Esophagus squamous epithelium (tissue), 5 donors: ENCODE data around the gene CNTNAP5. TPM values are rescaled to one million over a fixed set of nuclear protein-coding genes. Genes with fewer than 3 reads are reported as not detected.

ENCODE experiments used
- DNase-seq: peaks from one replicate; lab custom pipeline; 2025; lab: John Stamatoyannopoulos, UW
- H3K27ac ChIP-seq, 4 donors: fragments of 200-600 bp; sonication (generic); one replicate each; pipeline ENCODE4 v1.5.1; 2016 to 2019; ENCODE audit warnings: mild to moderate bottlenecking in 1 of 4
- H3K27me3 ChIP-seq, 4 donors: fragments of 200-600 bp; sonication (generic); 1 replicate in 3 of 4; 2 replicates in 1 of 4; pipeline versions ENCODE4 v1.5.1 to v1.6.0; 2017 to 2021; ENCODE audit warnings: antibody characterized with exemption in 1 of 4
- H3K36me3 ChIP-seq, 3 donors: fragments of 200-600 bp; sonication (generic); one replicate each; pipeline ENCODE4 v1.5.1; 2016 to 2019
- H3K4me1 ChIP-seq, 3 donors: fragments of 200-600 bp; sonication (generic); one replicate each; pipeline ENCODE4 v1.5.1; 2017 to 2019
- H3K4me3 ChIP-seq, 4 donors: fragments of 200-600 bp; sonication (generic); 1 replicate in 3 of 4; 2 replicates in 1 of 4; pipeline ENCODE4 v1.5.1; 2016 to 2019; ENCODE audit warnings: mild to moderate bottlenecking in 2 of 4, moderate library complexity in 1 of 4
- H3K9me3 ChIP-seq, 3 donors: fragments of 200-600 bp; sonication (generic); one replicate each; pipeline ENCODE4 v1.5.1; 2016 to 2019
- POLR2A ChIP-seq, 4 donors: fragments of 450-650 bp; IDR thresholded peaks; one replicate each; pipeline ENCODE4 v1.6.1; 2017; ENCODE audit warnings: antibody characterized with exemption in 4 of 4, mild to moderate bottlenecking in 4 of 4, moderate library complexity in 3 of 4
- WGBS, 2 donors: methylation state at CpG; one replicate each; pipeline ENCODE4 v1.1.5; 2018; 5-methylcytosine and 5-hydroxymethylcytosine counted together
- intact Hi-C: fragments of 100-400 bp; cut with DNase I; formaldehyde crosslinking; loops from one replicate; pipeline ENCODE4 v1.15.0; 2022
- total RNA-seq, 4 donors: library from RNA; depleted of rRNA; stranded (reverse); fragments of >200 nt; gene quantifications; one replicate each; pipeline ENCODE4 v1.1.0, GENCODE V29; 2016
- TF ChIP-seq, protein P1 (sequence below), 6 experiments: fragments of 450-650 bp in 4 of 6; fragments of 200-600 bp in 2 of 6; sonication (generic) in 2 of 6; IDR thresholded peaks; one replicate each; pipeline ENCODE4 v1.5.1; 2016 to 2019; ENCODE audit warnings: antibody characterized with exemption in 6 of 6, mild to moderate bottlenecking in 4 of 6, moderate library complexity in 4 of 6
- donor health status: DM: yes; HTN: yes; CAD: no.

Gene CNTNAP5
- total RNA-seq, 4 donors from 2014 or later: not detected

DNA sequence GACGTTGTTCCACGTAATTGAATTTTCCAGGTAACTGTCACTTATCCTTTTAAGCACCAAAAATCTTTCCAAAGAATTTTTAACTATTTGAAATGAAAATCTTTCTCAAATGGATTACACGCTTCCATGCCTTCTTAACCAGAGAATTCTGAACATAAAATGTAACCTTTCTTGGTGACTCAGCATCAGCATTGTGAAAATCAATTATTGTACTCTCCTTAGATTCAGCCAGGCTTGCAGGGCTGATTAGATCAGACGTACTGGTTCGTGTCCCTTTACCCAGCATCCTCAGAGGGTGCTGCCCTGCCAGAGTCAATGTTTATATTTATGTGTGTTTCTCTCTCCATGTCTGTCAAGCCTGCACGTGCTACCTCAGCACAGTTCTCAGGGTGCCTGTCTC lies 623.9 kb downstream of the CNTNAP5 start:
- DNase-seq: no peak
- 42 to 44% methylated on average over 6 of the region's 6 CpGs for WGBS, 2 donors
- Histone ChIP-seq H3K9me3 (no peaks in the 10 kb centered on the region), H3K27me3 (no peaks in the 10 kb centered on the region), H3K27ac (no peak overlapping the region), H3K4me1 (no peaks in the 10 kb centered on the region), H3K36me3 (no peaks in the 10 kb centered on the region), H3K4me3 (no peak overlapping the region)
- TF ChIP-seq, protein P1, sequence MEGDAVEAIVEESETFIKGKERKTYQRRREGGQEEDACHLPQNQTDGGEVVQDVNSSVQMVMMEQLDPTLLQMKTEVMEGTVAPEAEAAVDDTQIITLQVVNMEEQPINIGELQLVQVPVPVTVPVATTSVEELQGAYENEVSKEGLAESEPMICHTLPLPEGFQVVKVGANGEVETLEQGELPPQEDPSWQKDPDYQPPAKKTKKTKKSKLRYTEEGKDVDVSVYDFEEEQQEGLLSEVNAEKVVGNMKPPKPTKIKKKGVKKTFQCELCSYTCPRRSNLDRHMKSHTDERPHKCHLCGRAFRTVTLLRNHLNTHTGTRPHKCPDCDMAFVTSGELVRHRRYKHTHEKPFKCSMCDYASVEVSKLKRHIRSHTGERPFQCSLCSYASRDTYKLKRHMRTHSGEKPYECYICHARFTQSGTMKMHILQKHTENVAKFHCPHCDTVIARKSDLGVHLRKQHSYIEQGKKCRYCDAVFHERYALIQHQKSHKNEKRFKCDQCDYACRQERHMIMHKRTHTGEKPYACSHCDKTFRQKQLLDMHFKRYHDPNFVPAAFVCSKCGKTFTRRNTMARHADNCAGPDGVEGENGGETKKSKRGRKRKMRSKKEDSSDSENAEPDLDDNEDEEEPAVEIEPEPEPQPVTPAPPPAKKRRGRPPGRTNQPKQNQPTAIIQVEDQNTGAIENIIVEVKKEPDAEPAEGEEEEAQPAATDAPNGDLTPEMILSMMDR (IDR thresholded peaks at IDR 0.05): no peak
- no peak for TF ChIP-seq POLR2A (IDR thresholded peaks at IDR 0.05)
- intact Hi-C loops: no loop called here

DNA sequence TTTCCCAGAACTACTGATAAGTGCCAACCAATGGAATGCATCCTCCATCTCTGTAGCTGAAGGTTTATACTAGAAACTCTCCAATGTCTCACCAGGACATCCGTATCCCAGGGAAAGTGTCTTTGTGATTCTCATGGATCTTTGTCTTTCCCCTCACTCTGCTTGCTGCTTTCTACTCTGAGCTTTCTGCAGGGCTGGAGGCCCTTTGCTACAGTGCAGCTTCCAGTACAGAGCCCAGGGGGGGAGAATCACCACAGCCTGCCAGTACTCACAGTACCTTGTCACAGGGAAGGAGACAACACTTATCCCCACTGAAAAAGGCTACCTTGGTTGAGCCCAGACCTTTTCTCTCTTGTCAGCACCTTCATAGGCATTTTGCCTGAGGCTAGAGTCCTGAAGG lies 627.0 kb downstream of the CNTNAP5 start:
- no peaks in the 10 kb centered on the region for H3K27me3 ChIP-seq
- no peaks in the 10 kb centered on the region for H3K9me3 ChIP-seq
- no peaks in the 10 kb centered on the region for H3K36me3 ChIP-seq
- no peak for DNase-seq
- no peak overlapping the region for H3K27ac ChIP-seq
- no peaks in the 10 kb centered on the region for H3K4me1 ChIP-seq
- no peak overlapping the region for H3K4me3 ChIP-seq
- intact Hi-C loops: no loop called here
- 100% methylated on average over 1 of the region's 1 CpG for WGBS, 2 donors
- no peak for TF ChIP-seq POLR2A (IDR thresholded peaks at IDR 0.05)
- TF ChIP-seq, protein P1 (IDR thresholded peaks at IDR 0.05): no peak

DNA sequence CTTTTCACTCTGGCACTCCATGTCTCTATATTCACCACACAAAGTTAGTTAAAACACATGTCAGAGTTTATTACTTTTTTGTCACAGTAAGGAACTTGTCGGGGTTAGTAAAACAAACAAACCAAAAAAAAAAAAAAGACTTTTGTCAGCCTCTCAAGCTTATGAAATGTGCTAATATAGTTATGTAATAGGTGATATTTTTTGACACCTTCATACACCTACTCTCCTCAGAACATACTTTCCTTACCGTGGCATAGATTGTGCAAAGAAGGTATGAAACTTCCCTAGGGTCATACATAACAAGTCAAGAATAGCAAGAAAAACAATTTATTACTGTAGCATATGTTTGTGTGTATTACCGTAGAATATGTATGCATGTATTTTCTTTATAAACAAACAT lies 633.3 kb downstream of the CNTNAP5 start:
- no peaks in the 10 kb centered on the region for H3K36me3 ChIP-seq
- H3K9me3 ChIP-seq: no peaks in the 10 kb centered on the region
- intact Hi-C loops: no loop called here
- TF ChIP-seq POLR2A (IDR thresholded peaks at IDR 0.05): no peak
- TF ChIP-seq, protein P1 (IDR thresholded peaks at IDR 0.05): no peak
- WGBS, 2 donors: 39 to 57% methylated on average over 3 of the region's 3 CpGs
- no peak for DNase-seq
- H3K27ac ChIP-seq: no peak overlapping the region
- no peaks in the 10 kb centered on the region for H3K27me3 ChIP-seq
- no peaks in the 10 kb centered on the region for H3K4me1 ChIP-seq
- H3K4me3 ChIP-seq: no peak overlapping the region

DNA sequence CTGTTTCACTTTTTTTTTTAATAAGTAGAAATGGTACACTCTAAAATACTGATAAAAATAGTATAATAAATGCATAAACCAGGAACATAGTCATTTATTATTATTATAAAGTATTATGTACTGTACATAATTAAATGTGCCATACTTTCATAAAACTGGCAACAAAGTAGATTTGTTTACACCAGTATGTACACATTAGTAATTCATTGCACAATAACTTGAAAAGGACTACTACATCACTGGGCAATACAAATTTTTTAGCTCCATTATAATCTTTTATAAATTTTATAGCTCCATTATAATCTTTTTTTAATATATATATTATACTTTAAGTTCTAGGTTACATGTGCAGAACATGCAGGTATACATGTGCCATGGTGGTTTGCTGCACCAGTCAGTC lies 636.5 kb downstream of the CNTNAP5 start:
- Histone ChIP-seq H3K4me3 (no peak overlapping the region), H3K27ac (no peak overlapping the region), H3K27me3 (no peaks in the 10 kb centered on the region), H3K9me3 (no peaks in the 10 kb centered on the region), H3K36me3 (no peaks in the 10 kb centered on the region), H3K4me1 (no peaks in the 10 kb centered on the region)
- no peak for TF ChIP-seq POLR2A (IDR thresholded peaks at IDR 0.05)
- TF ChIP-seq, protein P1 (IDR thresholded peaks at IDR 0.05): no peak
- no peak for DNase-seq
- intact Hi-C loops: no loop called here

DNA sequence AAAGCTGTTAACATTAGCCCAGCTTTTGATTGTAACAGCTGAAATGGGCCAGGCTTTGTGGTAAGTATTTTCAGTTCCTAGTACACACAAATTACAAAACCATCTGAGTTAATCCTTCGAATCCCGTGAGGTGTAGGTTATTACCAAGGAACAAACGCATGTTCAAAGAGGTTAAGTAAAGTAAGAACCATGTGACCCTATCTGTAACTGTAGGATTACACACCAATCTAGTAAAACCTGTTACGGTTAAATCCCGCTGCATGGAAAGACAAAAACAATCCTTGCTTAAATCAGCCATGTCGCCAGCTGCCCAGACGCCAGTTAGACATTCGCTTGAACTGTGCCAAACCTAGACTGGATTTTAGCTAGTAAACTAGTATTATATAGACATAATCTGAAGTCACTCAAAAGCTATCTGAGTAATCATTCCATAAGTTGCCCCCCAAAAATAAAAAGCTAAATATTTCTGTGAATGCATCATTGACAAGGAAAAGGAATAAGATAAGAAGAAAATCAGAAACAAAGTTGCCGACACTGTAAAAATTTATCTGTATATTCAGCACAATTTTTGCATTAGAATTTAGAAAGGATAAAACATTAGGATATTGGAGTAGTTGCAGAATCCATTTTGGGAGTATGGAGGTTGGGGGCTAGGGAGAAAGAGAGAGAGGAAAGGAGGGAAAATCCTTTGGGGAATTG lies 638.0 kb downstream of the CNTNAP5 start:
- no peak overlapping the region for H3K27ac ChIP-seq
- no peaks in the 10 kb centered on the region for H3K9me3 ChIP-seq
- DNase-seq: no peak
- WGBS, 2 donors: 56 to 68% methylated on average over 9 of the region's 9 CpGs
- H3K27me3 ChIP-seq: no peaks in the 10 kb centered on the region
- TF ChIP-seq, protein P1 (IDR thresholded peaks at IDR 0.05): no peak
- no peak overlapping the region for H3K4me3 ChIP-seq
- intact Hi-C loops: no loop called here
- no peaks in the 10 kb centered on the region for H3K4me1 ChIP-seq
- H3K36me3 ChIP-seq: no peaks in the 10 kb centered on the region
